ENCODE results near the gene LGALS8. TPM values are rescaled to one million over a fixed set of nuclear protein-coding genes. Genes with fewer than 3 reads are reported as not detected.
A peak's percentile ranks its signal among the peaks of the same experiment; 100 is the strongest.

LGALS8 gene
- total and polyA plus RNA-seq, 2 of the 4 experiments (the other 2 are of a cell fraction), result 41.3 to 57.7 TPM

DNA sequence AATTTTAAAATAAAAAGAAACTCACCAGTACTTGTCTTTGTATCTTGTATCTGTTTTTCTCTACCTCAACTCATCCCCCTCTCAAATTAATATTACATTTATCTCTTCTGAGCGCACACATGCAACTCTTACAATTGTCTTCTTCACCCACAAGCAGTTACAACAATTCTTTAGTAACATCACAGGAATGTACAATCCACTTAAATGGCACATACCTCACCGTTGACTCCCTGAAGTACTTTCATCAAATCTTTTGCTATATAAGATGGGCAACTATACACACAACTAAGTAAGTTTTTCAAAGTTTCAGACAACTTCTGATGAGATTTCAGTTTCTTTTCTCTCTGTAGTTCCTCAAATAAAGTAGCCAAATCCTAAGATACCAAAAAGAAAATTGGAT is 52.2 kb downstream of the LGALS8 start:
- no peak overlapping the region for H3K14ac ChIP-seq (replicated peaks; ENCODE audit: low read depth, low read length)
- H2BK5ac ChIP-seq (ENCODE audit: low read depth, low read length, poor library complexity, severe bottlenecking), result peak overlapping the region; percentile 36
- no peak overlapping the region for H2BK120ac ChIP-seq (ENCODE audit: low read depth, low read length)
- no peaks in the 10 kb centered on the region for H3K9me1 ChIP-seq (ENCODE audit: insufficient read depth, low read length)
- no peak overlapping the region for H2AFZ ChIP-seq (replicated peaks; ENCODE audit: low read length, poor library complexity)
- peaks cover 19% of the 10 kb centered on the region for H3K36me3 ChIP-seq (ENCODE audit: control insufficient read depth, insufficient read depth, low read length)
- ATAC-seq (ENCODE audit: low read depth) (peak; percentile 65), DNase-seq (peak; percentile 65)
- in situ Hi-C loops (cut with MboI; ENCODE audit: low sequenced_read_pairs), result no loop called here
- no TSS peak for BruUV-seq (replicated peaks)
- no peak overlapping the region for H4K8ac ChIP-seq (ENCODE audit: low read depth in 2 of 2, low read length in 2 of 2)
- WGBS, 2 experiments (ENCODE audit: extremely low coverage in 2 of 2, insufficient read length in 1 of 2), result 0% methylated on average over 1 of the region's 2 CpGs; no CpG with 5 or more reads in 1 of the 2 experiments
- no peak overlapping the region for H4K5ac ChIP-seq (ENCODE audit: low read depth, low read length)
- CTCF ChIA-PET, result interaction anchor here (0.6 kb wide), 1 partner anchor 40 kb away, joined by 3 read pairs; no protein-coding TSS in a partner anchor
- no peak overlapping the region for H3K27ac ChIP-seq (ENCODE audit: insufficient read depth, low read length)
- no peak overlapping the region for H3K4ac ChIP-seq (ENCODE audit: low read depth, low read length)
- no peak overlapping the region for H2BK15ac ChIP-seq (ENCODE audit: low read depth, low read length)
- H3K18ac ChIP-seq (ENCODE audit: low read depth, low read length), result no peak overlapping the region
- H3K23ac ChIP-seq (ENCODE audit: low read depth, low read length), result no peak overlapping the region
- no peak overlapping the region for H3K9ac ChIP-seq (ENCODE audit: low read depth, low read length)
- POLR2A ChIA-PET (ENCODE audit: unreplicated experiment), result no interaction called here
- H3K4me1 ChIP-seq (ENCODE audit: control insufficient read depth, insufficient read depth, low read length), result no peaks in the 10 kb centered on the region
- H2AK5ac ChIP-seq (ENCODE audit: low read depth, low read length), result no peak overlapping the region
- H2AK9ac ChIP-seq (replicated peaks; ENCODE audit: low read depth, low read length, poor library complexity), result no peak overlapping the region
- intact Hi-C loops (cut with micrococcal nuclease), result no loop called here
- H3K27me3 ChIP-seq (ENCODE audit: control insufficient read depth, insufficient read depth, low read length), result no peaks in the 10 kb centered on the region
- no peak overlapping the region for H2BK20ac ChIP-seq (ENCODE audit: low read depth, low read length)
- dilution Hi-C loops (cut with HindIII; ENCODE audit: low sequenced_read_pairs, unreplicated experiment), result no loop called here
- no peaks in the 10 kb centered on the region for H3K9me3 ChIP-seq (ENCODE audit: control insufficient read depth, insufficient read depth, low read length)
- TF ChIP-seq BHLHE40 (IDR thresholded peaks at IDR 0.05; ENCODE audit: low read depth, low read length), result no peak
- H3K79me1 ChIP-seq (ENCODE audit: low read depth in 1 of 2, low read length in 2 of 2), result no peaks in the 10 kb centered on the region; a peak in 1 of 4 replicates
- no peak overlapping the region for H4K91ac ChIP-seq (ENCODE audit: insufficient read depth, low read depth, low read length)
- H4K20me1 ChIP-seq (ENCODE audit: insufficient read depth, low read length), result no peaks in the 10 kb centered on the region
- H3K4me3 ChIP-seq (ENCODE audit: insufficient read depth, low read depth, low read length), result no peak overlapping the region
- H3K4me2 ChIP-seq (ENCODE audit: low read depth, low read length), result peak overlapping the region; percentile 2; the same call in 1 of the 2 replicates
- no peak overlapping the region for H3K56ac ChIP-seq (ENCODE audit: extremely low read depth, insufficient read depth, low read length)

Measured in IMR-90 (cell line).